Epidermal melanocyte (primary cell): ENCODE data around the gene GABRG2.
"Not testable (repeated sequence)": the region's sequence is repeated elsewhere in the genome, so short reads cannot be mapped to it uniquely, and the experiment has no call there.

Experiments used
- DNase-seq: peaks from one replicate; pipeline ENCODE4 v3.0.0; 2011; ENCODE audit warnings: low spot score; ENCODE audit not compliant: insufficient read length

GABRG2 gene

GRCh38 chr5:162067655-162068411 lies at the start of gene GABRG2:
Gene GABRG2, plus strand, starts transcription at chr5:162067773. Its CDS starts 227 bp downstream, at chr5:162068000.
- DNase-seq = no peak

DNA sequence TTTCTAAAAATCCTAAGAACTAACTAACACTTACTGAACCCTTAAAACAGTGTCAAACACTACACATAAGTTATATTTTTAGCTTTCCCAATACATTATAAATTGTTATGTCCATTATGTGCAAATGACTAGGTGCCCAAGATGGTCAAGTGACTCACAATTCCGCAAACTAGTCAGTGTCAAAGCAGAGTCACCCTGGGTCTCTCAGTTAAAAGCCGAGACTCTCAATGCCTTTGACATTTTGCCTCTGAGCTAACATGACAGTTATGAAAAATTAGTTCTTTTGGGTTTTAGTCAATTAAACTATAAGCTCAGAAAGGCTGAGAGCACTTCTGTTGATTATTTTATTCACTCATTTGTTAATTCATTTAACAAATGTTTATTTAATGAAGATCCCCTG lies 42.3 kb upstream of the GABRG2 start:
- no peak for DNase-seq

DNA sequence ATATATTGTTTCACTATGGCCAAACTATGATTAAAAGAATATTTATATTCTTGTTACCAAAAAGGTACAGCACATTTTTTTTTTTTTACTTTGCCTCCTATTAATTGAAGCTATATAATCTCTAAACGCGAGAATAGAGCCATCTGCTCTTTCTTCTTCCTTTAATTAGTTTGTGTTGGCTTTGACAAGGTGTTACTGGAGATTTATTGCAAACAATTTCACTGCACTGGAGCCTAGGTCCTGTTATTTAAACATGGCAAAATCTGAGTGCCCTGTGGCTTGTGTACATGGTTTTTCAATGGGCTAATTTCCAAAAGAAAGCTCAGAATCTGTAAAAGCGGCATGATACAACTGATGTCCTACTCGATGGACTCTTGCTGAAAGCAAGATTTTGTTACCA lies 40.8 kb upstream of the GABRG2 start:
- DNase-seq = no peak

DNA sequence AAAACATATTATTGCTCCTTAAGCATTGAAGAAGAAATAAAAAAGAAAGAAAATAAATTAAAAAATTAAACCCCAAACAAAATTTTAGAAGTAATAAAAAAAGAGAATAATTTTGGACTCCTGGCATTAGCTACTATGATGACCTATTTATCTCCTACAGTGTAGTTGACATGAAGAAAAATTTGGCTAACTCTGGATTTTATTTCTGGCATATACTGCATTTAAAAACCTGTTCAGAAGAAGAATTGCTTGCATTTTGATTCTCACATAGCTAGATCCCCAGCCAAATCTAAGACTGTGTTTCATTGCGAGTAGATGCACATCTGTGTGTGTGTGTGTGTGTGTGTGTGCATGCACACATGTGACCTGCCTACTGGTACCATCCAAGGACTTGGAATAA lies 30.1 kb upstream of the GABRG2 start:
- DNase-seq = no peak

- no peak for DNase-seq
These were observed 20.3 kb upstream of the GABRG2 start for GRCh38 chr5:162047279-162047678.

DNA sequence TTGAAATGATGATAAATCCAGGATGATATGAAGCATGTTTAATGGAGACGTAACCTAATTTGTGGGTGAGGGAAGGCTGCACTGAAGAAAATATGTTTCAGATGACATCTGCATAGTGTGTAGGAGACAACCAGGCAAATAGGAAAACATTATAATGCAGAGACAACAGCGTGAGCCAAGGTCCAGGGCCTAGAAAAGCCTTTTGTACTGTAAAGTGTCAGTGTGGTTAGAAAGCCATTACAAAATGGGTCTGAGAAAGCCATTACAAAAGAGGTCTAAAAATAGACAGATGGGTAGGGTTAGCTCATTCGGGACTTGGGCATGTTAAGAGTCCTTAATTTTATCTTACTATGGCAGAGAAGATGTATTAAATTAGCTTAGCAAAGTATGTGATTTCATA lies 14.9 kb upstream of the GABRG2 start:
- DNase-seq = no peak

- not testable (repeated sequence) for DNase-seq
These were observed 12.5 kb upstream of the GABRG2 start for GRCh38 chr5:162055095-162055494.

GRCh38 chr5:162067162-162067561 lies 411 bp upstream of the GABRG2 start:
- no peak for DNase-seq

GRCh38 chr5:162068412-162068811 lies 839 bp downstream of the GABRG2 start:
- DNase-seq = no peak

DNA sequence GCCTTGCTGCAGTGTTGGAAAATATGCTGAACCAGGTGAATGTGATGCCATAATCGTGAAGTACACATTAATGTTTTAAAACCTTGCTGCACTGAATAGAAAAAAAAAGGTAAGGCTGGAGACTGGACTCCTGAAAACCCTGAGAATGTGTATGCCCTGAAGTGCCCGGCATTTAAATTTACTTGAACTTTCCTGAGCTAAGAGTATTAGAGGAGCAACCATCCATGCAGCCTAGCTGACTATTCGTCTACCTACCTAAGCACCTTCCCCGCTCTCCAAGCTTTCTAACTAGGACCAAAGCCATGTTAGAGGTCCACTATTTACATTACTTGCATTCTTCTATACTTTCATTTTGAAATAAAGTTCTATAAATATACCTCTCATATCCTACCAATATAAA lies 1.4 kb downstream of the GABRG2 start:
- no peak for DNase-seq

DNA sequence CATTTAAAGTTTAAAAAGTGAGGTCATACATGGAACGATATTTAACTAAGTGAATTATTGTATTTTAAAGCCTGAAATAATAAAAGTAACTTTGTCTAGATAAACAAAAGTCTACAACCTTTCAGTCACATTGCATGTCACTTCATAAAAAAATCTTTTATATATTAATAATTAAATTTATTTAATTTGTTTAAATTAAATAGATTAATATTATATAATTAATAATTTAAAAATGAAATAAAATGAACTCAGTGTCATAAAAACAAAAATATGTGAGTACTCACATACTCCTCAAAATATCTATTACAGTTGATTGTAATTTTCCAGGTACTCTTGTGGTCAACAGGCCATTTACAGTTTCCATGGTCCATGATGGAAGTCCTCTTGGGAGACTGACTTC lies 11.2 kb downstream of the GABRG2 start:
- no peak for DNase-seq

- DNase-seq = no peak
These were observed 23.8 kb downstream of the GABRG2 start for GRCh38 chr5:162091336-162091735.

DNA sequence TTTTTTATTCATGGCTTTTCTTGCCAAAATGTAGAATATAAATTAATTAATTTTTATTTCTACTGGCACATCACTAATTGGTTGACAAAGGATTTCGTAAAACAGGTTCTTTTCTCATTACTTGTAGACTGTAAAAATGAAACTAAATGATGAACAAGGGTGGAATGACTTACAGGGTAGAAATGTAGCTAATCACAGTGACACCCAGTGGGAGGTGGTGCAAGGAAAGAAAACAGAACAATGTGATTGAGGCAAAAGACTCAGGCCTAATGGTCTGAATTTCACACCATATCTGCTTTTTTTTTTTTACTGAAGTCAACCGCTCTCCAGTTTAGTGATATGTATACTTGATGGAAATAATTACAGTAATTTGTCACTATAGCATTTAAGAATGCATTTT lies 28.9 kb downstream of the GABRG2 start:
- no peak for DNase-seq

DNA sequence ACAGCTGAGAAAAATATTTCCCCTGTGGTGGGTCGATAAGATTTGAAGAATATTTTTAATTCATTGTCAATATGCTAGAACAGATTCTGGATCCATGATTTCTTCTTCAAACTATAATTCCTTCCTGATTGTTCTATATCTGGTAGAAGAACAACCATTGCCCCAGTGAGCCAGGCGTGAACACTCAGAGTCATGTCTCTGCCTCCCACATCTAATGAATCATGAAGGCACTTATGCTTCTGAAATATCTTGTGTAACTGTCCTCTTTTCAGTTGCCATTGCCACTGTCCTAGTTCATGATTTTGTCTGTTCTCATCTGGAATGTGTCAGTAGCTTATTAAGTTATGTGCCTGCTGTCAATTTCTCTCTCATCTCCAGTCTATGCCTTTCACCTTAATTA lies 40.0 kb downstream of the GABRG2 start:
- DNase-seq = no peak

- DNase-seq = no peak
These were observed 52.2 kb downstream of the GABRG2 start for GRCh38 chr5:162119801-162120200.

DNA sequence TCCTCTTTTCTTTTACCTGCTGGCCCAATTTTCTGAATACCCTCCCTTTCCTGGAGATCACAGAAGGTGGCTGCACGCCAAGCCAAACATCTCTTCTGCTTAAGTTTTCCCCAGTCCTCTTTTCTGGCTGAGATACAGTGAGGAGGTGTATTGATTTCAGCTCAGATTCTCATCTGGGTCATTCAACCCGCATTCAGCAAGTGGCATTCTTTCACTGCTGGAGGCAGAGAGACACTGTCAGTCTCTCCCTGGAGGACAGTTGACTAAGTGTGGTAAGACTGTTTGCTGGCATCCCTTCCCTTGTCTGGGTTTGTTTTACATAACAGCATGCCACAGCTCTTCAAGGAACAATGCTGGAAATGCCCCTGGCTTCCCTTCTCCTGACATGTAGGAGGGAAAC lies 60.5 kb downstream of the GABRG2 start:
- no peak for DNase-seq

DNA sequence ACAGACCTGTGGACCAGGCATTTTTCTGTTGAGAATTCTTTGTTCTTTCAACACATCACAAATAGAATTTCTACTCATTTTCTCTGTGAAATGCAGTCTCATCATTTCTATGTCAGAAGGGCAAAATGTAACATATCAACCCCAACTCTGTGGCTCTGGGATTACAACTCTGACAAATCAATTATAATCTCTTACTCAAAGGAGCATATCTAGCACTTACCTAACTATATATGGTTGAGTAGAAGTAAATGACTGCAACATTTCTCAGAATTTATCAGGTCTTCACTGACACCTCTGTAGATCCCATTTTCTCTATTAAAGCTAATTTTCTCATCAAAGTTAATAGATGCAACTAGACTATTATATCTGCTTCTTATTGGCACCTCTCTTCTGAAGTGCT lies 64.8 kb downstream of the GABRG2 start:
- DNase-seq = no peak

DNA sequence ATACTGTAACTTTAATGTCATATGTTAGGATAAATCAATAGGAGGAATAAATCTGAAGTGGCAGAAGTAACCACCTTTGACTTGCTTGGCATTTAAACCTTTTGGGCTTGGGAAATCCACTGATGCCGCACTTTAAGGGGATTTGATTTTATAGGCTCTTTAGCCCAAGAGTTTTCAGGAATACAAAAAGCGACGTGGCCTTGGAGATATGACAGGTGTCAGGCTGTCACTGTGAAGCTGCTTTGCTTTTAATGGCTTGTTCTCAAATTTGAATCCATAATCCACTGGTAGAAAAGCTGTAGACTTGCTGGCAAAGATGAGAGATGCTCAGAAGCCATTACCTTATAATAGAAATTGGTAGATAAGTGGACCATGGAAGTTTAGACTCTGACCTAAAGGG lies 71.6 kb downstream of the GABRG2 start:
- no peak for DNase-seq

DNA sequence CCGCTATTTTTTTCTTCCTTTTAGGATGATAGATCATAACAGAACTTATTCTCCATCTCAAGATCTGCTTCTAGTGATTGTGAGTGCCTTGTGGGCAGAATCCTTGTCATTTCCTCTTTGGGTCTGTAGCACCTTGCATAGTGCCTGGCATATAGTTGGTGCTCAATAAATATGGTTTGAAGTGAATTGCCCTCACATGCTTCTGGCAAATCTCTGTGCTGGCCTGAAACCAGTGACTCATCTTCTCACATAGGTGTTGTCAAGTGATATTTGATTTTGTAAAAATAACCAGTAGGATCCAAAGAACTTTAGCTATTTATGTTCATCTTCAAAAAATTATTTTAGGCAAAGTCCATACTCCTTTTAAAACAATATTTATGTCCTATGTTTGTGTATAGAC lies 86.7 kb downstream of the GABRG2 start:
- no peak for DNase-seq

DNA sequence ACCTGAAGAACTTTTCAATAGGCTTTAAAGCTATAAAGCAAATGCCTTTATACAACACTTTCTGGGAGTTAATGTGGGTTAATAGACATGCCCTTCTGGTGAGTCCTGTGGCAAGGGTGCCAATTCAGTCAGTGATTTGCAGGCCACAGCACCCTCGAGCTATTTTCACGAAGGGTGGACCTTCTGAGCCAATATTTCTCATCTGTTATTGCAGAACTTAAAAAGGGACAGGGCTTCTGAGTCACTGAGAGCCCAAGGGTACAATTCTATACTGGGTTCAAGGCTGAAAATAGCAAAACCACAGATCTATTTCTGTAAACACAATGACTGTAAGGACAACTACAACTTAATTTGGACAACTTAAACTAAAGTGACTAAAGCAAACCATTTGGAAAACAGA lies 92.8 kb downstream of the GABRG2 start:
- DNase-seq = no peak

- no peak for DNase-seq
These were observed 96.1 kb downstream of the GABRG2 start for GRCh38 chr5:162163663-162164062.

DNA sequence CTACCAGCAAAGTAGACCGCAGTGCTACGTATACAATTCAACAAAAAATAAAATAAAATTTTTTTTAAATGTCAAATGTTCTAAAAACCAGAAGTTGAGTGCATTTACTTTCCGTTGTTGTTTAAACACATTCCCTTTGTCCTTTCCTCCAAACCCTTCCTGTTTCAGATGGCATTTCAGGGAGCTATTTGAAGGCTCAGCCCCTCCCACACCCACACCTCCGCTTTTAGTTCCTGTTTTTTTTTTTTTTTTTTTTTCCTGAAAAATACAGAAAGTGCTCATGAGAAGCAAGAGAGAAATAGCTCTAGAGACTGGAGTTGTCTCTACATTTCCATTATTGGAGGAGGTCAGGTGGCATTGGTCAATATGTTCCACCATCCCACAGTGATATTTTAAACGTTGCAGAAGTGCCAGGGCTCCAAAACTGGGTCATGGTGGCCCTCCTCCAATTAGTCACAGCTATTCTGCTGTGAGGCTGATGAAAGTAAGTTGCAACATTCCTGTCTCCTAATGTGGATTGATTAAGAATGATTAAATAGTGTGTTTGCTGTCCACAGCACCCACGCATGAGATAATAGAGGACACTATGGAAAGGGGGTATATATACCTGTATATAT lies 106.9 kb downstream of the GABRG2 start:
- DNase-seq = no peak

DNA sequence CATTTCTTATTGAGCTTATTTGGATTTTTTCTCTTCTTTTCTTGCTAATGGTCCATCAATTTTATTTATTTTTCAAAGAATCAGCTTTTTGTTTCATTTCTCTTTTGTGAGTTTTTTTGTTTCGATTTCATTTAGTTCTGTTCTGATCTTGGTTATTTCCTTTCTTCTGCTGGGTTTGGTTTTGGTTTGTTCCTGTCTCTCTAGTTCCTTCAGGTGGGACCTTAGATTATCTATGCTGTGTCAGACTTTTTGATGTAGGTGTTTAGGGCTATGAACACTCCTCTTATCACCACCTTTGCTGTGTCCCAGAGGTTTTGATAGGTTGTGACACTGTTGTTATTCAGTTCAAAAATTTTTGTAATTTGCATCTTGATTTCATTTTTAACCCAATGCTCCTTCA lies 119.8 kb downstream of the GABRG2 start:
- no peak for DNase-seq
